Mammary epithelial cell (primary cell): ENCODE results near the gene HIPK4.

Experiments used
- EZH2 ChIP-seq: IDR thresholded peaks from 2 replicates; pipeline ENCODE4 v1.6.1; 2012; ENCODE audit warnings: low read length, inconsistent platforms, borderline replicate concordance
- TF ChIP-seq, protein P1 (sequence below), 2 donors: IDR thresholded peaks in 1 of 2; conservative IDR thresholded peaks in 1 of 2; 2 replicates each; pipeline ENCODE4 v1.5.1; 2011 to 2012; ENCODE audit warnings: inconsistent platforms in 2 of 2, low read length in 2 of 2, mild to moderate bottlenecking in 2 of 2, control low read depth in 1 of 2, low read depth in 1 of 2; ENCODE audit not compliant: insufficient read depth in 1 of 2; ENCODE audit errors: extremely low read depth in 1 of 2

DNA sequence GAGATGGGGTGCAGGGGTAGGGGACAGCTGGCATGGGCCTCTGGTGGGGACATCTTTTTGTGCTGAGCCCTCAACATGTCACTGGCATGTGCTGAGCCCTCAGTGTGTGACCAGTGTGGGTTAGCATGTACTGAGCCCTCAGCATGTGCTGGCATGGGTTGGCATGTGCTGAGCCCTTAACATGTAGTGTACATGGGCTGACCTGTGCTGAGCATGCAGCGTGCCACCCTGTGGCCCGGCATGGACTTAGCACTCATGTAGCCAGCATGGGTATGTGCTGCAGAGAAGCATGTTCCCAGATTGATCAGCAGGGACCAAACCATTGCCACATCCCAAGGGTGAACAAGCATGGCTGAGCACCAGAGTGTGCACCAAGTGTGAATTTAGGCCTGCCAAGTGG lies 11.5 kb downstream of the HIPK4 start:
- TF ChIP-seq, protein P1, sequence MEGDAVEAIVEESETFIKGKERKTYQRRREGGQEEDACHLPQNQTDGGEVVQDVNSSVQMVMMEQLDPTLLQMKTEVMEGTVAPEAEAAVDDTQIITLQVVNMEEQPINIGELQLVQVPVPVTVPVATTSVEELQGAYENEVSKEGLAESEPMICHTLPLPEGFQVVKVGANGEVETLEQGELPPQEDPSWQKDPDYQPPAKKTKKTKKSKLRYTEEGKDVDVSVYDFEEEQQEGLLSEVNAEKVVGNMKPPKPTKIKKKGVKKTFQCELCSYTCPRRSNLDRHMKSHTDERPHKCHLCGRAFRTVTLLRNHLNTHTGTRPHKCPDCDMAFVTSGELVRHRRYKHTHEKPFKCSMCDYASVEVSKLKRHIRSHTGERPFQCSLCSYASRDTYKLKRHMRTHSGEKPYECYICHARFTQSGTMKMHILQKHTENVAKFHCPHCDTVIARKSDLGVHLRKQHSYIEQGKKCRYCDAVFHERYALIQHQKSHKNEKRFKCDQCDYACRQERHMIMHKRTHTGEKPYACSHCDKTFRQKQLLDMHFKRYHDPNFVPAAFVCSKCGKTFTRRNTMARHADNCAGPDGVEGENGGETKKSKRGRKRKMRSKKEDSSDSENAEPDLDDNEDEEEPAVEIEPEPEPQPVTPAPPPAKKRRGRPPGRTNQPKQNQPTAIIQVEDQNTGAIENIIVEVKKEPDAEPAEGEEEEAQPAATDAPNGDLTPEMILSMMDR (conservative IDR thresholded peaks at IDR 0.05 in 1 of 2, IDR thresholded peaks at IDR 0.05 in 1 of 2; ENCODE audit: extremely low read depth in 1 of 2, insufficient read depth in 1 of 2, low read depth in 1 of 2, low read length in 2 of 2): no peak
- TF ChIP-seq EZH2: no peak
